SIG-M5 treated with dmso at 0.1 percent for 504 hours (cell line): ENCODE results near the gene LAMA2.

Source experiments
- DNase-seq: peaks from one replicate; lab custom pipeline; 2025; ENCODE audit not compliant: unreplicated experiment; lab: John Stamatoyannopoulos, UW

LAMA2 gene

DNA sequence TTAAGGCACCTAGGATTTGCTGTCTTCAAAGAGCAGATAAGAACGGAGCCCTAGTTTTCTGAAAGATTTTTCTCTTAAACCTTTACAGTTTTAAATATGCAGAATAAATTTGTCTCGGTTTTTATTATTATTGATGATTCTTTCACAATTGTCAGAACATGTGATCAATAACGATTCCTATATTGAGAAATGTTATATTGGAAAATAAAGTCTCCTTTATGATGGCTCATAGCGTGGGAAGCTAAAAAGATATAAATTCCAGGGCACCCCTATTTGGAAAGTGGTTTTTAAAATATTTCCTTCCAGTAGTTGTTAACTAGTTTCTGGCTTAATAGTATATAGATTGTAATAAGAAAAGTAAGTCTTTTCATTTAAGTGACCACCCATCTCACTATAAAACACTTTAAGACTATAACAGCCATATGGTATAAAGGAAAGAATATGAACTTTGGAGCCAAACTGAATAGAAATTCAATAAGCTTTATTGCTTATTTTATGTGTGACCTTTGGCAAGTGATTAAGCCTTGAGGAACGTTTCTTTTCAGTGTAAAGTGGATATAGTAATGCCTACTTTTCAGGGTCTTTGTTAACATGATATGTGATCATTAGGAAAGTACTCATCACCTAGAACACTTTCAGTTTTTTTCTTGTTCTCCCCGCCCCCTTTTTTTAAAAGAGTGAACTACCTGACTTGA lies 369.6 kb downstream of the LAMA2 start:
- DNase-seq, result no peak

DNA sequence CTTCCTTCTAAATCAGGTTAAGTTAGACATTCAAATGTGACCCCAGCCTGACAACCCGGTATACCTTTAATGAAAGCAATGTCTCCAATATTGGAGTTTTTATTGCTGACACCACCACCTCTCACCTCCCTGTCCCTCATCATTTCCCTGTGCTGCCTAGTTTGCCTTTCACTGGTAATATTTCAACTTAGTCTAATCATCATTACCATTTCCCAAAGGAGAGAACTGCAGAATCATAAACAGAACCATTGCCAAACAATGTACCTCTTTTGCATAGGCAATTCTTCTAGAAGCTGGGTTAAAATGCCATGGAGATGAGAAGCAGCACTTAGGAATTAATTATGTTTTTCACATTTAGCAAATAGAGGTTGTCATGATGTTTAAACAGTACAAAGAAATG lies 370.3 kb downstream of the LAMA2 start:
- DNase-seq, result no peak

DNA sequence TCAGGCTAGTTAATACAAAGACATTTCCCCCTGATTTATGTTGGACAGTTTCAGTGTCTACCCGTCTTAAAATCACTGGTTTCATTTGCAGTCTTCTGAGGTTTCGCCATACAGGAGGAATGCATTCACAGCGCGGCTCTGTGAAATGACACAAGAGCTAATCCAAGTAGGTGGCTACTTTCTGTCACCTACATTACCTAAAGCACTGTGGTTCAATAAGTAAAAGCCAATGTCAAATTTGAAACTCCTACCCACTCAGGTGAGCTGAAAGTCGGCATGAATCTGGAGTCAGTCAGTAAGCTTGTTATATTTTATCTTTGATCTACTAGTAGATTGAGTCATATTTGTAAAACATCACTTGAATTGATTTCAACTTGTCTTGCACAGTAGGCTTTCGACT lies 370.8 kb downstream of the LAMA2 start:
- no peak for DNase-seq

DNA sequence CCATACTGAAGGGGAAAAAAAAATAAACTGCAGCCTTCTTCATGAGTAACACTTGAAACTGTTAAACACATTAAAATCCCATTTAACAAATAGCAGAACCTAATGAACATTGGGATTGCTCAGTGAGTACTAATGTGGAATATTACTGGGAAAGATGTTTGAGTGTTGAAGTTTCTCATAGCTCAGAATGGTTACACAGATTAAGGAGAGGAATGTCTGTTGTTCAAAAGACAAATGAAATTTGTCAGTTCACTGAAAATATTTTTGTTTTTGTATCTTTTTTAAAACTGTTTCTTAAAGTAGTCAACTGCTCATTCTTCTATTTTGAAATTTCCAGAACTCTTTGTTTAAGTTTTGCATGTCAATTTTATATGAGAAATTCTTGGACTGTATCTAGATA lies 374.3 kb downstream of the LAMA2 start:
- no peak for DNase-seq

DNA sequence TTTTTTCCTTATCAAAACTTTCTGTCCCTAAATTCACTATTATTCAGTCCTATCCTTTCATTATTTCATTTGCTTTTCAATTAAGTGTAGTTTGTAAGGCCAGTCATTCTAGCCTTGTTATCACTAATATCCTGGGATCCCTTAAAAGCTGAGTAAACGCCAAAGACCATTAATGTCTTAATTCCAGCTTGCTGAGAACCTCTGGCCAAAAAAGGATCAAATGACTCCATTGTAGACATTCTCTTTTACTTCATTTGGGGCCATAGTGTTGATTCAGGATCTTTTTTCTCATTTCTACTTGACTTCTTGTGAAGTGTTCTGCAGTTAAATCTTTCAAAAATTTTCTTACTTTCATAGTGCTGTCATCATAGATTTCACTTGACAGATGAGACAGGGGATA lies 379.7 kb downstream of the LAMA2 start:
- no peak for DNase-seq

DNA sequence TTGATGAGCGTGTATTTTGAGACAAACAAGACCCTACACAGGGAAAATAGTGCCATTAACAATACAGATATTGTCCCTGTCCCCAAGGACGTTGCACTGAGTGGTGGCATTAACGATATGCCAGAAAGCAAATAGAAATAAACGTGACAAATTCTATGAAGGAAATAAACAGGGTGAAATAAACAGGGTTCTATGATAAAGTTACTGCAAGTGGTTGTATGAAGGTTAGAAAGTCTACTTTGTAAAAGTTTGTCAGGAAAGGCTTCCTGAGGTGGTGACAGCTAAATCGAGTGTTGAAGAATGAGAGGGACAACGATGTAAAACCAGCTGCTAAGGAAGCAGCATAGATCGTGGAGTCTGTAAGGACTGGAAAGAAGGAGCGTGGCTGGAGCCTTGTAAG lies 380.2 kb downstream of the LAMA2 start:
- no peak for DNase-seq

DNA sequence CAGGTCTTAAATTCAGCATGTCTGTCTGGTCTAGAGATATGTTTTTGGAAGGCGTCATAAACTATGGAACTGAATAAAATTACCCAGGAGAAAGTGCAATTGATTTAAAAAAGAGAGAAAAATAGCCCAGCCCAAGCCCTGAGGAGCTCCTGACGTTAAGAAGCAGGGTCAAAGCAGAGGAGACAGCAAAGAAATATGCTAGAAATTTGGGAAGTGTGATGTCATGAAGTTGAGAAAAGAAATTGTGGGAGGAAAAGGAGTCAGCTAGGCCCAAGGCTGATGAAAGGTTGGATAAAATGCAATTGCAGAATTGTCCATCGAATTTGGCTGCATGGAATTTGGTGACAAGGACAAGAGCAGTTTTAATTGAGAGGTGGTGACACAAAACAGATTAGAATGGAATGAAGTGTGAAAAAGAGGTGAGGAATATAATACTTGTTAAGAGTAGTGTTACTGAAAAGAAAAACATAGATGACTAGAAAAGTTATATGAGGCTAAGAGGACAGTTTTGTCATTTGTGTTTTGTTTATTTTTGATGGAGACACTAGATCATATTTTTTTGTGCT lies 381.6 kb downstream of the LAMA2 start:
- no peak for DNase-seq

DNA sequence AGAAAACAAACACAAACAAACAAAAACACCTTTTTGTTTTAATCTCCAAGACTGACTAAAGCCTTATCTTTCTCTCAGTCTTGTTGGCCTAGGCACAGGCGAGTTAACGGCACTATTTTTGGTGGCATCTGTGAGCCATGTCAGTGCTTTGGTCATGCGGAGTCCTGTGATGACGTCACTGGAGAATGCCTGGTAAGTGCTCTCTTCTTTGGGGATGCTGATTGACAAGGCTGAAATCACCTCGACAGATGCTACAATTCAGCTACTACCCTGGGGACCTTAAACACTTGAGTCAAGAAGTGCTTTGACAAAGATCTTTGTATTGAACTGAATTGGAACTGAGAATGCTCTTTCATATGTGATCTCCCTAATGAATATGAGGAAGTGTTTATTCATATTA lies 384.1 kb downstream of the LAMA2 start:
- no peak for DNase-seq

DNA sequence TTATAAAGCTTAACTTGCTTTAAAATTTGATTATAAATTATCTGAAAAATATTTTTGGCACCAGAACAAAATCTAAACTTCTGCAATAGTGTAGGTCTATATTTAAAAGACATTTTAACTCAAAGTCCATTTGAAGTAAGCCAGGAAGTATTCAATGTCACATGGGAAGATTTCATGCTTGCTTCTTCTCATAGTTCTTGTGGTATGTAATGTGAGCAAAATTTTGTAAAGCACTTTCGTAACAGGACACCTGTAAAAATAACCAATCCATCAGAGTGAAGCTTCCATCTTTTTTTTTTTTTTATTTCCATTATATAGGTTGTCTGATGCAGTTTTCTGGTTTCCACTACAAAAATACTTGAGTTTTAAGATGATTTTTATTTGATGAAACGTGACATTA lies 386.1 kb downstream of the LAMA2 start:
- no peak for DNase-seq

DNA sequence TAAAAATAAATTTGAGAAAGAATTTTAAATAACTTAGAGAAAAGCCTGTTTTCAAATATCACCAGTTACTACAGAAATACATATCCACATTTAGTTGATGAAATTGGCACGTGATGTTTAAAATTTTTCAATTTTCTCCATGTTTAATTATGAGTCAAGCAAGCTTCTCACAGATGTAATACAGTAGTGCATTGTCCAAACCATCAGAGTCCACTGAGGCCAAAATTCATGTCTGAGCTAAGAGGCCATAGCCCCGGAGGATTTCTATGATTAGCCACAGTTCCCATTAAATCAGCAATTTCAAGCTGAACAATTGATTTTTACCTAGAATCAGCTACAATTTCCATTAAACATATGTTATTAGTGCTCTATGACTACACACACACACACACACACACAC lies 387.0 kb downstream of the LAMA2 start:
- DNase-seq, result no peak

DNA sequence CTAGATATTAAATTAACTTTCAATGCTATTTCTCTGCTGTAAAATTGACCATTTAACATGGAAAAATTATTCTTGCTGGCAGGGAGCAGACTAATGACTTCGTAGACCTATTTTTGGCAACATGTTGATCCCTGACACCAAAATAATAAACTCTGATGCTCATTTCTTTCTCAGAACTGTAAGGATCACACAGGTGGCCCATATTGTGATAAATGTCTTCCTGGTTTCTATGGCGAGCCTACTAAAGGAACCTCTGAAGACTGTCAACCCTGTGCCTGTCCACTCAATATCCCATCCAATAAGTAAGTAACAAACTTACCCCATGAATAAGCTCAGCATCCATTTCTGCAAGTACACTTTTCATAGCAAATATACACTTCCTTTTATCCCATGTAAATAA lies 387.5 kb downstream of the LAMA2 start:
- no peak for DNase-seq

DNA sequence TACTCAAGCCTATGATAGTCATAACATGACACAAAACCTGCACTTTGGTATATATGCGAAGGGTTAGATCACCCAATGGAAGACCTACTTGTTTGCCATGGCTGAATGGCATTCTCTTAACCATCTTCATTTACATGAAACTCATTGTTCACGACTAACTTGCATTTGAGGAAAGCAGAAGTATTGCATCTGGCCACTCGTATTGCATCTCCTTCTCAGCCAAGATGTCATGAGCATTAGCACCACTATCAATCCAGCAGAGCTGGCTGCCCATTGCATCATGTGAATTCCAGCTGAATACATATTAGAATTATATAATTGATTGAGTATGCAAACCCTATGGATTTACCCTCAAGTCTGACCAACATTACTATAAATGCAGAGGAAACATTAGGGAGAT lies 390.2 kb downstream of the LAMA2 start:
- DNase-seq, result no peak

DNA sequence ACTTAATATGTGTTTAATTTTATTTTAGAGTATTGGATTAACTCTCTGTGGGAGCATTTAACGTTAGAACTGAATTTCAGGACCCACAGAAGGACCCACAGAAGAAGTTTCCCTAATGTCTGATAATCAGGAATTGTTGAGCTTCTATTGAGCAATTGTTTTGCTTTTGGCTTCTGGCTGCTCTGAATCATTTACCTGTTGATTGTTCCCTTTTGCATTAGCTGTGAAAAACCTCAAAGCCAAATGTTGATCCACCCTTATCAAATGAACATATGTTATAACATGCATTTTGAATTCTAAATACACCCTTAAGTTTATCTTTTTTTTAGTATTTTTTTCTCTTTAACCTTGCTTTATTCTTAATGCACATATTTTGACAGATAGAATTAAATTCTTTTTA lies 393.5 kb downstream of the LAMA2 start:
- DNase-seq, result no peak

DNA sequence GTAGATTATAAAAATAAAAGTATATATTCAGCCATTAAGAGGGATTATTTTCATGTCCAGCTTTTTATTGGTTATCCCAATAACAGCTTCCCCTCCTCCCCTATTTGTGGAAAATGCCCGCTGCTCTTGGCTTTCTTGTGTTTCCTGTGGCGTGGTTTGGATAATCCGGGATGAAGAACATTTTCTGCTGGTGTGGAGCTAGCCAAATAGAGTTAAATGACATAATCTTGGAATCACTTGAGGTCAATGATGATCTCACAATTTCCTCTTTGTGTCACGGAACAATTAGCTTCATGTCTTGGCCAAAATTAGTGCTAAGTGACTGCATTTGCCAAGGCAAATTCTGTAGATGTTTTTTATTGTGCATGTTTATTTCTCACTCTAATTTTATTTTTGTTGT lies 394.0 kb downstream of the LAMA2 start:
- DNase-seq, result no peak

DNA sequence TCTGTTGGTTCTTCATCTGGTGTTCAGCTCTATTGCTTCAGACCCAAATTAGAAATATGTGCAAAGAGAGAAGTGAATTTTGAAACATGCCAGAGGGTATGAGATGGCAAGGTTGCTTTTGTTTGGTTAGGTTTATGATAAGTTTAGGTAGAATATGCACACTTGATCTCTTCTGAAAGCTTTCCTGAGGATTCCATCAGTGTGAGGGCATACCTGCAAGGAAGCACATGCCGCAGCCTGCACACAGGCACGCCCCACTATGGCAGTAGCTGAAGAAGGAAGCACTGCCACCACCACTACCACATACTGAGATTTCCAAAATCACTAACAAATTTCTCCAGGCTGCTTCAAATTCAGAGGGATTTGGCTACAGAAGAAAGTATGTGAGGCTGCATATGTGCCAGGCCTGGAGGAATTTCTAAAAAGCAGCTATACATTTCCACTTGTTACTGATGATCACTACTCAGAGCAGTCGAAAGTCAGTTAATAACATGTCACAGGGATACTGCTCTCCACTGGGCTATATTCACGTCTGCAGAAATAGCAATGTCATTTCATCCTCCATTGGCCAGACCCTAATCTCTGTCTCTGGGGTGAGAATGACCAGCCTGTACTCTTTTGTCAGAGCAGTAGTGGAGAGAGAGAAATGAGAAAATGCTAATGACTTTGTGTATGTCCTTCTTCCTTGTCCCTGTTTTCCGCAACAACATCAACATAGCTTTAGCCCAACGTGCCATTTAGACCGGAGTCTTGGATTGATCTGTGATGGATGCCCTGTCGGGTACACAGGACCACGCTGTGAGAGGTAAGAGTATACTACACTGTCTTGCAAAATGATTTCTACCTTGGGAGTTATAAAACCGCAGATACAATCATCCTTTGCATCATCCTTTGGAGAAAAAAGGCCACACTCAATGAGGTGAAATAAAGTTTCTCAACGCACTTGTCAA lies 396.7 kb downstream of the LAMA2 start:
- no peak for DNase-seq

DNA sequence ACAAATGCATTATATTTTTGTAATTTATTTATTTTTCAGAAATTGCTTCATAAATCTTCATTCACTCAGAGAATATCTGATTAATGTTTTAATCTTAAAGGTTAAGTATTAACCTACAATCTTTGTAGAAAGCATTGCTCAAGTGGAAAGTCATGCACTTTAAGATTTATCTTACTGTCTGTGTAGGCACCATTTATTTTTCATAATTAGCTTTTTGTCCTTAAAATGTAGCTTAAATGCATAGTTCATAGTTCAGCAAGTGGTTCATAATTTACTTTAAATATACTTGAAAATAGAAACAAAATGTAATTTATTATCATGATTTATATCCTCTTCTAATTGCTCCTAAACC lies 397.3 kb downstream of the LAMA2 start:
- DNase-seq, result no peak

DNA sequence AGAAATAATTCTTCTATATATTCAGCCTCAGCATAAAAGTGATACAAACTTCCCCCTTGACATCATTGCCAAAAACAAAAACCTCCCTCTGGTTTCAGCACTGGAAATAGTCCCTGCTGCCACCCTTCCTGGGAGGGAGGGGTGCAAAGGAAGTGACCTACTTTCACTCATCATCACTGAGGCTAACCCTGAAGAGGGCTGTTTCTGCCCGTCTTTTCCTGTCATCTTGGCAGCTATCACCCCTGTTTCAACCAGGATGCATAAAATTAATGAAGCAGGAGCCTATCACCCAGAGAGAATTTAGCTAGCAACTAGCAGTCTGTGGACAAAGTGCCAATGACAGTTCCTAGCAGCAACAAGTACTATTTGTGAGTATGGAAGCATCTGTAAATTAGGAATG lies 397.8 kb downstream of the LAMA2 start:
- no peak for DNase-seq

DNA sequence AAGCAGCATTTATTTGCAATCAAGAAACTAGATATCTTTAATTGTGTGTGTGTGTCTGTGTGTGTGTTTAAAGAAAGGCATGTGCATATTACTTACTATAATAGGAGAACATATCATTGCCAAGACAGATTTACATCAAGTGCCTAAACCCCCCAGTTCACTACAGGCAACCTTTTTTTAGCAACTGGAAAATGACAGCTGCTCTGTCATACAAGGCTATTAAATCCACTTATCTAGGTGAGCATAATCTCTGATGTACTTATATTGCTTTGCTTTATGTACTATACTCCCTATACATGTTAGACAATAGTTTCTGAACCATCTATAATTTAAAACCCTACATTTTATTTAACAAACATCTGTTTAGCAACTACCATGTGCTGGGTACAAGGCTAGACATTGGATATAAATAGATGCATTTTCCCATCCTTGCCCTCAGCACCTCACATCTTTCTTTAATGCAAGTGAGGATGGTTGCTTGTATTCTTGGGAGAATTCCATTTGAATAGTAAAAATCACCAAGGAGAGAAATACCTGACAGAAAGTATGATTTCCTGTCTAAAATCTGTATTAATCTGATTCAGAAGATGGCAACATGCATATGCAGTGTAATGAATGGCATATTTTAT lies 398.3 kb downstream of the LAMA2 start:
- no peak for DNase-seq

DNA sequence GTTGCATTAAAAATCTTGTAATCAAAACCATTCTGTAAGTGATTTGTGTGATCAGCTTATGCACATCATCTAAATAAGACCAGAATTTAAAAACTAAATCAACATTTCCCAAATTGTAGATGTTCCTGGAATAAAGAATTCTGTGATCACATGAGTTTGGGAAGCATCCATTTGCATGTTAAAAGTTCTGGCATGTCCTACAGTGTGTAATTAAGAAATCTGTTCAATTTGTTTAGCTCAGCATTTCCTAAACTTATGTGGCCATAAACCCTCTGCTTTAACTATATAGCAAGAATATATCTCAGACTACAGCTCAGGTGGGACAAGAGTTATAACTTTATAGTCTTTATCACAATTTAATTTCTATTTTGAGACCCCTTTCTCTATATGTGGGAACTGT lies 399.1 kb downstream of the LAMA2 start:
- no peak for DNase-seq

DNA sequence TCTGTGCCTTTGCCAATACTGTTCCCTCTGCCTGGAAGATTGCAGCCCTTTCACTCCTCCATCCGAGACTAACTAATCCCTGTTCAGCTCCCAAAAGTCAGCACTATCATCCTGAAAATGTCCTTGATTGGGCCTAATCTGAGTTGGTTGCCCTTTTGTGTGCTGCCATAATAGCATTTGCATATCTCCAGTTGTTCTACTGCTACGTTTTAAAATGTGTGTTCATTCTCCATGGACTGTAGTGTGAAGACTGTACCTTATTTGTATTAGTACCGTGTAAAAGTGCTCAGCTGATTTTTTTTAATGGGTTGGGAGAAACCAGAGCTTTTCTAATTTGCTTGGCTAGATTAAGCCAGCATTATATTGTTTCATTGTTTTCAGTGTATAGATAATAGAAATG lies 401.3 kb downstream of the LAMA2 start:
- no peak for DNase-seq

DNA sequence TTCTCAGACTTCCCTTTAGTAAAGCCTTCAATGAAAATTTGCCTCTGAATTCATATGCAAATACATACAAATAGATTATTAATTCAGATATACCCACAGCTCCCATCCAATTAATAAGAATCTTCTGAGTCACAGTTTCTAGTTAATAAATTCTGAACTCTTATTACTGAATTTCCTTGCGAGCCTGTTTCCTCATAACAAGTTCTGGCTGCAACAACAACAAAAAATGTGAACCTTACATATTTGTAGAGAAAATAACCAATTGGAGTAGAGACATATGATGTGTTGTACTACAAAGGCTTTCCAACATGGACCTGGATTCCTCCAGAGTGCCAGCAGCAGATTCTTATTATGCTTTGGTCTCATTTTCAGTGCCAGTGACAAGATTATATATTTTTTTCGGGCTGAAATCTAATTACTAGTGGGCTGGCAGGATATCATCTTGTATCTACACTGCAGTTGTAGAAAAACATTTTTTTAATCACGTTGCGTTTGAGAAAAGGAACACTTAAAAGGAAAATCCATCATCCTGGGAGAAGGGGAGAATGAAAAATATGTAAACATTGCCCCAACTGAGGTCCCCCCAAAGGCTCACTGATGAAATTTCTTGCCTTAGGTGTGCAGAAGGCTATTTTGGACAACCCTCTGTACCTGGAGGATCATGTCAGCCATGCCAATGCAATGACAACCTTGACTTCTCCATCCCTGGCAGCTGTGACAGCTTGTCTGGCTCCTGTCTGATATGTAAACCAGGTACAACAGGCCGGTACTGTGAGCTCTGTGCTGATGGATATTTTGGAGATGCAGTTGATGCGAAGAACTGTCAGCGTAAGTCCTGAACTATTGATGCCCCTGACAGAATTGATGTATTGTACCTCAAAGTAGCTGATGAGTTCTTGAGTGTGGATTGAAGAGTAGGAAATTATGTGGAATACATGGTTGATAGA lies 404.6 kb downstream of the LAMA2 start:
- DNase-seq, result no peak
